ENCODE measurements around the gene KIFC3. TPM values are rescaled to one million over a fixed set of nuclear protein-coding genes. Genes with fewer than 3 reads are reported as not detected.

KIFC3 gene
- total and polyA plus RNA-seq, 2 of the 13 experiments (the other 11 are each of a cell fraction or from before 2014, with no cell fraction given) = 42.1 to 45.3 TPM

DNA sequence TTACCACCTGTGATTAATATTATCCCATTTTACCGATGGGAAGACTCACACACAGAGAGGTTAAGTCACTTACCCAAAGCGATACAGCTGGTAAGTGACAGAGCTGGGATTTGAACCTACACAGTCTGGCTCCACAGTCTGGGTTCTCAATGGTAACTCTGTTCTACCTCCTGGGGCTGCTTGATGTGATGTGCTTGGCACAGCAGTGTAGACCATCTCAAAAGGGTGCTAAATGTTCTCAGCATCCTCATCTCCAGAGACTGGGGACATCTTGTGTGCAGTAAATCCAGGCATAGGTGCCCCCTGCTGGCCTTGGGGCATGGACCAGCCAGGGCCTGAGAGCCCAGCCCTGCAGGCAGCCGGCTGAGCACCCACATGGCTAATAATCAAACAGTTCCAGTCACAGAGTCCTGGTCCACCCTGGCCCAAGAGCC lies 82.1 kb downstream of the KIFC3 start (continued):
- TF ChIP-seq RFX5 (IDR thresholded peaks at IDR 0.05; ENCODE audit: low read depth, low read length) (no peak), ZSCAN29 (CRISPR knock-in tag; conservative IDR thresholded peaks at IDR 0.05) (0 out of 2 replicates have a peak, but pooled peaks have one; percentile 59), ZNF563 (CRISPR knock-in tag; IDR thresholded peaks at IDR 0.05) (peak; percentile 31; the same call in 1 of the 2 replicates), STAG1 (CRISPR knock-in tag; IDR thresholded peaks at IDR 0.05) (peak; percentile 99), NR1H2 (CRISPR knock-in tag; IDR thresholded peaks at IDR 0.05; ENCODE audit: borderline replicate concordance, low read depth) (no peak), ZNF879 (CRISPR knock-in tag; IDR thresholded peaks at IDR 0.05) (no peak), NCOA2 (CRISPR knock-in tag; IDR thresholded peaks at IDR 0.05) (0 out of 2 replicates have a peak, but pooled peaks have one; percentile 10), ZFP91 (CRISPR knock-in tag; IDR thresholded peaks at IDR 0.05; ENCODE audit: borderline replicate concordance) (peak; percentile 70), IRF2 (CRISPR knock-in tag; IDR thresholded peaks at IDR 0.05) (0 out of 2 replicates have a peak, but pooled peaks have one; percentile 25), ZGPAT (CRISPR knock-in tag; IDR thresholded peaks at IDR 0.05) (peak; percentile 43; the same call in 1 of the 2 replicates), EP300 (IDR thresholded peaks at IDR 0.05; ENCODE audit: low read depth in 2 of 2, low read length in 2 of 2) (0 out of 4 replicates have a peak, but pooled peaks of 1 of the 2 experiments have one; percentile 10), EP300 (CRISPR knock-in tag; IDR thresholded peaks at IDR 0.05; ENCODE audit: borderline replicate concordance) (no peak), RXRB (CRISPR knock-in tag; IDR thresholded peaks at IDR 0.05; ENCODE audit: borderline replicate concordance) (peak; percentile 40; the same call in 1 of the 2 replicates), MEF2D (CRISPR knock-in tag; IDR thresholded peaks at IDR 0.05) (0 out of 2 replicates have a peak, but pooled peaks have one; percentile 61), CBX1 (IDR thresholded peaks at IDR 0.05; ENCODE audit: low read depth) (peak; percentile 44), ZNF83 (CRISPR knock-in tag; IDR thresholded peaks at IDR 0.05; ENCODE audit: borderline replicate concordance) (no peak), ATF2 (CRISPR knock-in tag; IDR thresholded peaks at IDR 0.05) (0 out of 2 replicates have a peak, but pooled peaks have one; percentile 50), ZNF556 (CRISPR knock-in tag; IDR thresholded peaks at IDR 0.05; ENCODE audit: borderline replicate concordance) (peak; percentile 36; the same call in 1 of the 2 replicates), ZFY (CRISPR knock-in tag; IDR thresholded peaks at IDR 0.05) (peak; percentile 32; the same call in 1 of the 2 replicates), BHLHE40 (IDR thresholded peaks at IDR 0.05; ENCODE audit: low read length) (peak; percentile 44; the same call in 1 of the 2 replicates), HOXA3 (CRISPR knock-in tag; IDR thresholded peaks at IDR 0.05) (peak; percentile 57; the same call in 1 of the 2 replicates), ZNF768 (CRISPR knock-in tag; IDR thresholded peaks at IDR 0.05) (peak; percentile 90), CCDC6 (CRISPR knock-in tag; IDR thresholded peaks at IDR 0.05) (peak; percentile 55; the same call in 1 of the 2 replicates), MIXL1 (CRISPR knock-in tag; IDR thresholded peaks at IDR 0.05) (peak; percentile 57; the same call in 1 of the 2 replicates), ZBTB3 (CRISPR knock-in tag; IDR thresholded peaks at IDR 0.05; ENCODE audit: borderline replicate concordance, low read depth) (no peak), ZNF546 (CRISPR knock-in tag; conservative IDR thresholded peaks at IDR 0.05) (no peak), ZFX (CRISPR knock-in tag; IDR thresholded peaks at IDR 0.05; ENCODE audit: low read depth) (peak; percentile 66), FOSL2 (CRISPR knock-in tag; IDR thresholded peaks at IDR 0.05) (peak; percentile 51; the same call in 1 of the 2 replicates), HDAC2 (CRISPR knock-in tag; IDR thresholded peaks at IDR 0.05) (peak; percentile 71)

Data from HepG2 (cell line).